Smooth muscle cell of the umbilical artery (primary cell): Measurements from ENCODE around the gene PHGDH. TPM values are rescaled to one million over a fixed set of nuclear protein-coding genes. Genes with fewer than 3 reads are reported as not detected.

Experiments
- total RNA-seq: library from RNA; depleted of rRNA; stranded (reverse); fragments of >200 nt; gene quantifications from 2 replicates; pipeline ENCODE4 v1.2.3, GENCODE V29; 2014

The PHGDH gene
- 104 and 155 TPM in 2 replicates for total RNA-seq

GRCh38 chr1:119711804-119712341, at the start of gene PHGDH:
Gene PHGDH, plus strand, starts transcription at chr1:119711934. Its CDS starts 89 bp downstream, at chr1:119712023.

GRCh38 chr1:119768778-119769177, 57.0 kb downstream of the PHGDH start, which contains the start of gene HMGCS2:
Gene HMGCS2, minus strand, starts transcription at chr1:119768905. Its CDS starts 61 bp downstream, at chr1:119768844.

Other genes starting within 250 kb of the PHGDH start
- gene HSD3B1, start 204.7 kb upstream of the PHGDH start, total RNA-seq, result not detected in 2 replicates
- gene ZNF697, start 63.7 kb upstream of the PHGDH start, total RNA-seq, result 17.5 and 21.0 TPM in 2 replicates
- gene HMGCS2, start 57.0 kb downstream of the PHGDH start, total RNA-seq, result not detected in 2 replicates
- gene REG4, start 99.5 kb downstream of the PHGDH start, total RNA-seq, result not detected in 2 replicates
- 0.05 TPM in 1 of 2 replicates, not detected in the other for gene ADAM30, start 184.6 kb downstream of the PHGDH start, total RNA-seq